OCI-M2 (cell line): ENCODE measurements around the gene POC1B.

ENCODE experiments used
- DNase-seq: peaks from one replicate; lab custom pipeline; 2025; ENCODE audit not compliant: unreplicated experiment; lab: John Stamatoyannopoulos, UW

Gene POC1B

DNA sequence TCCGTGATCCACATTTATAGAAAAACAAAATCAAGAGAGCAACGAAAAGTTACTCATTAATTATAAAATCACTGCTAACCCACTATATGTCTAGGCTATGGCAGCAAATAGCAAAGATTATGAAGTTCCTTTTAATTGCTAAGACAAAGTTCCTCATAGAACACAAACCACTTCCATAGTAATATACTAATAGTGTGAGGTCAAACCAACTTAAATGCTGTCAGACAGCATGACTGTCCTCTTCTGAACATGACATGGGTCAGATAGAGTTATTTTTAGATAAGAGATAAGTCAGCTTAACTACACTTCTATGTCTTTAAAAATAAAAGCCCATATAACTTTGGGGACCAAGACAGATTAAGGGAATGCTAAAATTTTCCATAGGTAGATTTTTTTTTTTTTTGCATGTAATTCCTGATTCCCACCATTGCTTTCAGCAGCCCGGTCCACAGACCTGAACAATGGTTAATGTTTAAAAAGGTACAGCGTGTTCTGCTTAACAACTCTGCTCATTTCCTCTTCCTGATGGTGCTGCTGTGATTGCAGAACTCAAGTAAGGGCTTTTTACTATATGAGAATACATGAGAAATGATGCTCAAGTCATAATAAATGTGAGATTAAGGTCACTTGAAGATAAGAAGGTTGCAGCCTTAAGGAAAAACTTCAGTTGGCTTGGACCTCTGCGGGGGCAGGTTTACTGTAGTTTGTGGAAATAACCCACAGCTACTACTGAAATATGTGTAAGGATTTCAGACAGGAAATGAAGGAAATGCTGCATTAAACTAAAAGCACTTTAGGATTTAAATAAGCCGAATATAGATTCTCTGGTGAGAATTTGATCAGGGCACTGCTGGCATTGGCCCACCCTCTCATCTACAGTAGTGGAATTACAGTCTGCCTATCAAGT lies 135.8 kb downstream of the POC1B start:
- no peak for DNase-seq

DNA sequence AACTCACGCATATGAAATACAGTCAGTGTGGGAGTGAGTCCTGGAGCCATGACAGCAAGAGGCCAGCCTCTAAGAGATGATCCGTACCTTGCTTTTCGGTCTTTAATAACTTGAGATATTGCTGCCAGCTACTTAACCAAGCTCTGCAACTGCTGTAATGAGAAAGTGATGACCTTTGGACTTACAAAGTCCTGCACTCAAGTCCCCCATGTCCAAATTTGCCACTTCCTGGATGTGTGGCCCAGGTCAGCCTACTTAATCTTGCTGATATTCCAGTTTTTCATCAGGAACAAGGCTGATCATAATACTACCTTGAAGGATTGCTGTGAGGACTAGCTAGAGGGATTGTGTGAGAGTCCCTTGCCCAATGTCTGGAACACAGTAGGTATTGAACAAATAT lies 139.7 kb downstream of the POC1B start:
- no peak for DNase-seq

DNA sequence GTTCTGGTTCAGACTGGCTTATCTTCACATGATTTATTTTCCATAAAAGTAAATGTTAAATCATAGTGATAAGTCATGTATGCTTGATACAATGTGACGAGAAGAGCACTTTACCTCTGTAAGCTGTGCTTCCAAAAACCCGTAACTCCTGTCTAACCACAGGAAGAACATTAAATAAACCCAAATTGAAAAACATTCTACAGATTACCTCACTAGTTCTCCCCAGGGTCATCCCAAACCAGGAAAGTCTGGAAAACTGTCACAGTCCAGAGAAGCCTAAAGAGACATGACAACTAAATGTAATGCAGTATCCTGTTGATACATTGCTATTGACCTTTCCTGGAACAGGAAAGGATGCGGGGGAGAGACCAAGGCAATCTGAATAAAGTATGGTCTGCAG lies 141.0 kb downstream of the POC1B start:
- DNase-seq, result no peak

DNA sequence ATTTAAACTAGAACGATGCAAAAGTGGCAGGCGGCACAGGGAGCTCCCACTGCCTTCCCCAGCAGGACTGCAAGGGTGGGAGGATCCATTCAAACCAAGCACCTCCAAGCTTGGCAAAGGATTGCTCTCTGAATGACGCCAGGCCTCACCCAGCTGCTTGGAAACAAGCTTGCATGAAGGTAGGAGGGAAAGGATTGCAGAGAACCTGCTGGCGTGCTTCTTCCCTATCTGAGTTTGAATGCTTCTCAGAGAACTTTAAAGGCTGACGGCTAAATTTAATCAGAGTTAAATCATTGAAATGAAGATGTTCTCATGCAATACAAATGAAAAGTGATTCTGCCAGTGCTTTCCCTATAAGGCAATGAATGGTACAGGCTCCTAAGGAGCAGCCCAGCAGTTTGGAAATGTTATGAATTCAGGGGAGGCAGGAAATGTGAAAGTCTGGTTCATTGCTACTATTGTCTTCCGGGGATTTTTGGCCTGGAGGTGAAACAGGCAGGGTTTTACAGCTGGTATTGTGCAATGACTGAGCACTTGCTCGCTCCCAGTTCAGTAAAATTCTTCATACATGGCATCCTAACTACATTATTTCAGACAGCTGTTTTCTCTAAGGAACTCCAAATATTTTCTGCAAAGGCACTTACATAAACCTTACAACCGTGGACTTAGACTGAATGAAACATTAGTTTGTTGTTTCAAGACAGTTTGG lies 141.6 kb downstream of the POC1B start:
- DNase-seq, result no peak

DNA sequence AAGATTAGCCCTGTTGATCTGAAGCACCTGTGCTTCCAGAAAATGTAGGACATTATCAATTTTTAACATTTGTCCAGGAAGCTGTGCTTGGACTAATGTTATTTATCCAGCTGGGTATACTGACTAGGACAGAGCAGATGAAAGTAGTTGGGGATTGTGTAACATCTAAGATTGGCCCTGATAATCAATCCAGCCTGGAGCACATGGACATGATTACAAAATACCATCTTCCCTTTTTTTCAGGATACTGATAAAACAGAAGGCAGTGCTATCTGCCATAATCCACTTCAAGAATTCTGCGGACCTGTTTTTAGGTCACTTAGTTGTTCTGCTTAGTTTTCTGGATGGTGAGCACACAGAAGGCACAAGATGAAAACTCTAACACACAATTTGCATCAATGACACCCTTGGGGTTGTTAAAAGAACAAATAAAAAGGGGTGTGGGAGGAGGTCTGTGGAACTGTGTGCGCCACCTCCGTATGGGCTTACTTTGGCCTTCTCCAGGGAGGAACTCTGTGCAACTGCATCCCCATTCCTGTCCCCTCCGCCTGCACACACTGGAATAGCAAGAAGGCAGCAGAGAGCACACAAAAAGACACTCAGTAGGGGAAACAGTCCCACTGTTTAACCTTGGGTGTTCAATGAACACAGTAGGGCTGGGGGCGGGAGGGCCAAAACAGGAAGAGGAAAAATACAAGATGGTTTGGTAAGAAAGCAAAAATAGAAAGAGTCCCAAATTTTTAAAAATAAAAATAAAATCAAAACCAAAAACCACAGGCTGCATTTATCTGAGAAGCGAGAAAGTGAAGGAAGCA lies 142.4 kb downstream of the POC1B start:
- DNase-seq, result no peak

DNA sequence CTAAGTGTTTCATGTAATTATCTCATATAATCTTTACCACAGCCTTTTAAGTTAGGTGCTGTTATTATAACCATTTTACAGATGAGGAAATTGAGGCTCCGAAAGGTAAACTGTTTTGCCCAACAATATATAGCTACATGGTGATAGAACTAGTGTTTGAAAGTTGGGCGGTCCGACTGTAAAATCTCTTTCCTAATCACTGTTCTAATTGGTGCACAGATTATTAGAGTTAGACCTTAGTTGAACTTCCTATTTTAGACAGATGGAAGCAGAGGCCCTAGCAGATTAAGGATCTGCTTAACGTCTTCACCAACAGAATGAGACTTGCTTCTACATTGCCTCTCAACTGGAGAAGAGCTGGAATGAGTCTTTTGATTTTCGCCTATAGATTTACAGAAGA lies 143.5 kb downstream of the POC1B start:
- no peak for DNase-seq

DNA sequence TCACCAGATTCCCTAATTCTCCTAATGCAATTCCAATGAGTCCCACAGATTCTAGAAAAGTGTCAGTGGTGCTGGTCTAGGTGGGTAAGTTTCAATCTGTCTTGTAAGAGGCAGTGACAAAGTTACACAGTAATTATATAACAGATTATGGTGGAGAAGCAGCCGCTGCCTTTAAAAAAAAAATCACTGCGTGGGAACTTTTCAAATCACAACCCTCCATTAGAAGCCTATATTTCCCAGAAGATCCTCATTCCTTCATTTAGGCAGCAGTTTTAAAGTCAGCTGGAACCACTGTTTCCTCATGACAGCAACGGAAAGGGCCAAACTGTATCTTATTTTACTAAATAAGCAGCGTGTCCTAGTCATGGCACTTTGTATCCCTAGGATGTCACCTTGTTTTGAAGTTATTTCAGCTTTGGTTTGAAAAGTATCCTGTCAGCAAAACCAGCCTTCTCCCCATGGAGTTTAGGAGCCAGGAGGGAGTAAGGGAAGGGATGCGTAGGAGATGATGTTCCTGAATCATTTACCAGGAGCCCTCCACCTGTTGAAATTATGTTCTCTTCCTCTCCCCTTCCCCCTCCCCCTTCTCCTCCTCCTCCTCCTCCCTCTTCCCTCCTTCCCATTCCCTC lies 145.9 kb downstream of the POC1B start:
- DNase-seq, result no peak

DNA sequence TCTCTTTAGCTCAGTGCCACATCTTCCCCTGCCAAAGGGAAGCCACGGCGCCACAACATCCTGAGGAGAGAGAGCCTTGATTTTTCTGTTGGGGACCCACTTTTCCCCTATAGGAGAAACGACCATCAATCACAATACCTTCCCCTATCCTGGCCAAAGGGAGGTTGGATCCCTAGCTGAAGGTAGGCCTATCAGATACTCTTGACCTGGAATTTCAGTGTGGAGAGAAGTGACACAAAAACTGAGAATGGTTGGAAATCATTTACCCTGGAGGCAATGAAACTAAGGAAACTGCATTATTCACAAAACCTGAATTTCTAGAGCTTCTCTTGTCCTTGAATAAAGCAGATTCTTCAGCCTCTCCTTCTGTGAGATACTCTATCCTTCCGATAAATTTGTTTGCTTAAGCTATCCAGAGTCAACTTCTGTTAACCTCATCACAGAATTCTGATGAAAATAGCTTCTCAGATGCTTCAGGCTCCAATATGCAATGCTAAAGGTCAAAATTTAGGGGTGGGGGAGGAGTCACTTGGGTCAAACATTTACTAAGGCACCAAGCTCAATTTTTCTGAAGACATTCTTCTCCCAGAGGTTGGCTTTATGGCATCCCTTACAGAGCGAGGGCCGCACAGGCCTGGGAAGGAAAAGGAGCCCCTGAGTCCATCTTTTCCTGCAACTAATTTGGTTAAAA lies 146.6 kb downstream of the POC1B start:
- DNase-seq, result no peak

DNA sequence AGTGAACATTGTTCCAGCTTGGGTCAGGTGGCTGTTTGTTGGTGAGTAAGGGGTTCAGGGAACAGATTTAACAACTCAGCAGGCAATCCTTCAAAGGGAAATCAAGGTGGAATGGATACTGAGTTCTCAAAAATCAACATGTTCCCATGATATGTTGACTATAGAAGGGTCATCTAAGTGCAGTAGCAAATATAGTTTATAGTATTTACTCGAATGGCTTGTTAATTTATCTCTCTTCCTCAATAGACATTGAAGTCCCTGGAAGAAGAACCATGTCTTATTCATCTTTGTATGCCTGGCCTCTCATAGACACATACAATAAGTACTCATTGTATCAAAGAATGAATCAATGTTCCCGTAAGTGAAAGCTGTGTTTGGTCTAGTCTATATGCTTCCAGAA lies 149.0 kb downstream of the POC1B start:
- DNase-seq, result no peak

DNA sequence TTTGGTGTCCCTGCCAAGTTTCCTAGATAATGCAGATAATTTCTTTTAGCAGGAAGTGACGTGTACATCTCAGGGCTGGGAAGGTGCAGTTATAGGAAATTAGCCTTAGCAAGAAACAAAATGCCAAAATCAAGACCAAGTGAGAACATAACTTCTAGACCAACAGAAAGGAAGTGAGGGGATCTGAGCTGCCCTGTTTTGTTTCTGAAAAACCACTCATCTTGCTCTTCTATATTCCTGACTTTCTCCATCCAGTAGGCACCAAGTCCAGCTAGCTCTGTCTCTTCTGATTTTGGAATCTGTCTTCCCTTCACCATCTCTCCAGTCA lies 149.7 kb downstream of the POC1B start:
- DNase-seq, result no peak

DNA sequence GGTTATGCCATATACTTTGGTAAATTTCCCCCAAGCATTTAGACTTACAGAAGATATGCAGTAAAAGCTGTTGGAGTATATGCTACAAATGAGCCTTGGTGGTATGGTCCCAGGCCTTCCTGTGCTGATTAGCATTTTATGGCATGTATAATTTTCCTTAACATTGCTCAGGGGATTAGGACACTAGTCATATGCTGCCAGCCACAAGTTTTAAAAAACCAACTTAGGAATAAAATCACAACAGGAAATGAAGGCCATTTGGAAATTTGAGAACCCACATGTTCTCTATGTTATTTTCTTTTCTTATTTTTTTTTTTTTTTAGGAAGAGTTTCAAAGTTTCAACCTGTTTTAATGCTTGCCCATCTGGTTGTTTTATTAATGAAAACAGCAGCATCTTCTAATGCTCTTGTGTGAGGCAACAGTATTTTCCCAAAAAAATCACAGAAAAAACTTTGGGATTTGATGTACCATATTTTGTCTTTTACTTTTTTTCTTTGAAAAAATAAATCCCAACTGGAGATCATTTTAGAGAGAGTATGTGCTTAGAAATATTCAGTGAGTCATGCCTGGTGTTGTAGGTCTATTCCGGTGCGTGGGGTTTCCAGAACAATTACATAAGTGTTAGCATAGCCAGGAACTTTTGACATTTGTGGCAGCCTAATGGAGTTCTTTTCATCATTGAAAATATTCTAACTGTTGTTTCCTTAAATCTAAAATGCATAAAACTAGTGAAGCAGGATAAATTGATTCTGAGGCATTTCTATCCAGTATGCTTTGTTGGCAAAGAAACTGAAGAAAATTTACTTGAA lies 151.9 kb downstream of the POC1B start:
- DNase-seq, result no peak

DNA sequence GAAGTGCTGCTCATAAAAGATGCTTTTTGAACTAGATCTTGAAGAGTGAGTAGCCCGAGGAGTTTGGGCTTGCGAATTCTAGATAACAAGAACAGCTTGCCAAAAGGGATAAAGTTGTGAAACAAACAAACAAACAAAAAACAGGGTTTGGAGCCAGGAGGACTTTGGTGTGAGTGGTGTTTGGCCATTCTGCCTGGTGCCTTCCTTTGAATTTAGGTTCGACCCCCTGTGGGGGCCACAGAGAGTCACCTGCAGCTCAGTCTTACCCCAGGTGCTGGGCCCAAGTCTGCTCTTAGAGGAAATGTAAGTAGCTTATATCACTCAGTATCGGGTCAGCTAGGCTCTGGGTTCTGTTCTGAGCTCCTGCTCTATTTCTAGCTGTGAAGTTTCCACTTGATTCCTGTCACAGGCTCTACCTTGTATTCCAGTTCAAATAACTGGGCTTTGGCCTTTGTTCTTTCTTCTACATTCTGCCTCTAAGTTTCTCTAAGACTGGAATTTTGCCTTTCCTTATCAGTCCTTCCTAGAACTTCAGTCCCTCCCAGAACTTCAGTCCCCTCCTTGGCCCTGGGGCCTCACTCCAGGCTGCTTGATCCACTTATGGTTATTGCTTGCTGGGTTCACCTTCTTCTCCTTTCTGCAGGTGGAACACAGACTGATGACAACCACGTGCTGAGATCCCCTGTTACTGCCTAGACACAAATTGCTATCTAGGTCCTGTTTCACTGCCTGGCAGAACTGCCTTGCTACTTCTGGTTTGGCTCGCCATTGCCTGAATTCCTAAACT lies 153.1 kb downstream of the POC1B start:
- no peak for DNase-seq

DNA sequence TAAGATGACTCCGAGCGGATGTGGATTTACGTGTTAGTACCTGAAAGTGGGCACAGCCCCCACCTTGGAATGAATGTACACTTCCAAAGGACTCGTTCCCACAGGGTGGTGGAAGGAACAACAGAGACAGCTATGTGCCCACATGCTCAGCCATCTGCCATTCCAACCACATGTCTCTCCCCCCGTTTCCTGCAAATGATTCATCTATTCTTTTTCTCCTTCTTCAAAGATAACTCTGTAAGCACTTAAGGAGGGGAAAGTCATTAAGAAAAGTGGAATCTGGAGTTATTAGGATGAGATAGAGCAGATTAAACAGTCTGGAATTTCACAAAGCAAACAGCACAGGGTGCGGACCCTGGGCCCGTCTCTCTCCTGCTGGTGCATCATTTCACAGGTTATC lies 155.0 kb downstream of the POC1B start:
- no peak for DNase-seq

DNA sequence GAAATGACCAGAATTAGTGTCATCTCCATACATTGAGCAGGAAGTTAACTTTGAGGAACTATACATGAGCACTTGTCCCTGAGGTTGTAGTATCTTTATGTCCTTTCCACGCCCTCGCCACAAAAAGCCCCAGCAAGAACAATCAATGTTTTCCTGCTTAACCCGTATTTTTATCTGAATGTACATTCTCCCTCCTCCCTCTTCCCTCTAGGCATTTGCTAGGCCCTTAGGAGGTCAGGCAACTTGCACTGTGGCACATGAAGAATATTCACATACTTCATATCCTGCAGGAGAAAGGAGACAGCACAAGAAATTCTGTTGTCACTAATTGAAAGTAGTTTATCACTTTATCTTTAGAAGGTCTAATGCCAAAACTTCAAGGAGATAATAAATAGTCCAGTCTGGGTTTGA lies 155.4 kb downstream of the POC1B start:
- DNase-seq, result no peak
